ENCODE data around the gene ACSM2A. TPM values are rescaled to one million over a fixed set of nuclear protein-coding genes. Genes with fewer than 3 reads are reported as not detected.

The ACSM2A gene
- polyA plus RNA-seq, 1 donor: 0.34 TPM

Other genes with a start within 250 kb of the ACSM2A start
- gene GP2, start 124.0 kb upstream of the ACSM2A start, polyA plus RNA-seq (ENCODE audit: insufficient read length): not detected
- gene UMOD, start 98.8 kb upstream of the ACSM2A start, polyA plus RNA-seq (ENCODE audit: insufficient read length): not detected
- not detected for gene PDILT, start 46.8 kb upstream of the ACSM2A start, polyA plus RNA-seq (ENCODE audit: insufficient read length)
- 0.66 TPM for gene ACSM5, start 42.0 kb upstream of the ACSM2A start, polyA plus RNA-seq (ENCODE audit: insufficient read length)
- gene ACSM2B, start 124.8 kb downstream of the ACSM2A start, polyA plus RNA-seq (ENCODE audit: insufficient read length): 0.41 TPM
- gene ACSM1, start 246.2 kb downstream of the ACSM2A start, polyA plus RNA-seq (ENCODE audit: insufficient read length): 0.10 TPM

Measured in hindlimb muscle (tissue), 1 donor.